Fibroblast of skin of left biceps (primary cell): ENCODE measurements around the gene TAOK1.
"Not testable (repeated sequence)": the region's sequence is repeated elsewhere in the genome, so short reads cannot be mapped to it uniquely, and the experiment has no call there.

Experiments used
- DNase-seq, 2 experiments: peaks; one replicate each; pipeline ENCODE4 v3.0.0-alpha.2; 2013; ENCODE audit warnings: low read depth in 2 of 2

Gene TAOK1

DNA sequence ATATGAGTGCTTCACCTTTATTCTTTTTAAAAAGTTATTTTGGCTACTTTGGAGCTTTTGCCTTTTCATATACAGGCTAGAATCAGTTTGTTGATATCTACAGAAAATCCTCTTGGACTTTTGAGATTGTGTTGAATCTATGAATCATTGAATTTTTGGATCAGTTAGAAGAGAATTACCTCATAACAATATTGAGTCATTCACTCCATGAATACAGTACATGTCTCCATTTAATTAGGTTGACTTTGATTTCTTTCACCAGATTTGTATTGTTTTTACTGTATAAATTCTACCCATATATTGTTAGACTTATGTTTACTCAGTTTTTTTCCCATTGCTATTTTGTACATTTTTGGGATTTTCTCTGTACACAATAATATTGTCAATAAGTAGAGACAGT, 54.4 kb downstream of the TAOK1 start:
- DNase-seq, result peak; percentile 8 to 9

GRCh38 chr17:29445844-29446243, 55.7 kb downstream of the TAOK1 start:
- DNase-seq, result no peak

- no peak for DNase-seq
Measured at GRCh38 chr17:29449865-29450671, 59.9 kb downstream of the TAOK1 start.

GRCh38 chr17:29451121-29451742, 61.1 kb downstream of the TAOK1 start:
- DNase-seq, result no peak

DNA sequence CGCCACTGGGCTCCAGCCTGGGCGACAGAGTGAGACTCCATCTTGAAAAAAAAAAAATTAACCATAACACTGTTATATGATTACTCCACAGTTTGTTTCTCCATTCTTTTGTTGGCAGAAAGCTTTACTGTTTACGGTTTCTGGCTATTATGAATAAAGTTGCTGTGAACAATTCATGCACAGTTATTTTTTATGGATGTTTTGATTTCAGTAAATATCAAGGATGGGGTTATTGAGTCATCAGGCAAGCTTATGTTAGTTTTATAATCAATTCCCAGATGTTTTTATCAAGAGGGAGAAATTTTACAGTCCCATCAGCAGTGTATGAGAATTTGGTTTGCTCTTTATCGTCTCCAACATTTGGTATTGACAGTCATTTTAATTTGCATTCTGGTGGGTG, 67.9 kb downstream of the TAOK1 start:
- no peak for DNase-seq

DNA sequence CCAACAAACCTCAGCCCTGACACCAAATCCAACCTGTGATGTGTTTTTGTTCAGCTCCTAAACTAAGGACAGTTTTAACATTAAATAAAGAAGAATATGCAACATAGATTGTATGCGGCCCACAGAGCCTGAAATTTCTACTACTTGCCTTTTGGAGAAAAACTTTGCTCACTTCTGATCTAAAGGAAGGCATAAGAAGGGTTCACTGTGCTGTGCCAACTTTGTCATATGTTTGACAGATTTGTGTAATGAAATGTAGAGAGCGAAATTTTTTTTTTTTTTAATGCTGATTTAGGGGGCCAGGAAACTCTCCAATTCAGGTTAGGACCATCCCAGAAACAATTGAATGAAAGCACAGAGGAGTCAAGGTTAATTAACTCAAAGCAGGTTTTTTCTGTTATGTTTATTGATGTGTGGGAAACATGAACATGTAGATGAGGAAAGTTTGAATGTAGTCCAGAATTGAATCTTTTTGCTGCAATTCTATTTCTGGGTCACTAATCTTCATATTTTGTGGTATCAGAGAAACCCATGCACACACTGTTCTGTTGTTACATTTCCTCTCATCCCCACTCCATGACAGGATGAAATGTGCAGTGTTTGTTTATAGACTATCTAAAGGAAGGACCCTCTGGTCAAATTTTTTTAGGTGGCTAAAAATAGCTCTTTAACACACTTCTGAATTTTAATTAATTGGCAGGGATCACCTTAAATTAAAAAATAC, 71.5 kb downstream of the TAOK1 start:
- DNase-seq, result no peak

DNA sequence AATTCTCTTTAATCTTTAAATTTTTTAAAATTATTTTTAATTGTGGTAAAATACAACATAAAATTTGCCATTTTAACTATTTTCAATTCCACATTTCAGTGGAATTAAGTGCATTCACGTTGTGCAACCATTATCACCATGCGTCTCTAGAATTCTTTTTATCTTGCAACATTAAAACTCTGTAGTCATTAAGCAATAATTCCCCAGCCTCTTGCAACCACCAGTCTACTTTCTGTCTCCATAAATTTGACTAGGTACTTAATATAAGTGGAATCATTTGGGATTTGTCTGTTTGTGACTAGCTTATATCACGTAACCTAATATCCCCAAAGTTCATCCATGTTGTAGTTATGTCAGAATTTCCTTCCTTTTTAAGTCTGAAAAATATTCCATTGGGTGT, 79.1 kb downstream of the TAOK1 start:
- DNase-seq, result no peak

- not testable (repeated sequence) for DNase-seq
Measured at GRCh38 chr17:29473437-29473836, 83.3 kb downstream of the TAOK1 start.

DNA sequence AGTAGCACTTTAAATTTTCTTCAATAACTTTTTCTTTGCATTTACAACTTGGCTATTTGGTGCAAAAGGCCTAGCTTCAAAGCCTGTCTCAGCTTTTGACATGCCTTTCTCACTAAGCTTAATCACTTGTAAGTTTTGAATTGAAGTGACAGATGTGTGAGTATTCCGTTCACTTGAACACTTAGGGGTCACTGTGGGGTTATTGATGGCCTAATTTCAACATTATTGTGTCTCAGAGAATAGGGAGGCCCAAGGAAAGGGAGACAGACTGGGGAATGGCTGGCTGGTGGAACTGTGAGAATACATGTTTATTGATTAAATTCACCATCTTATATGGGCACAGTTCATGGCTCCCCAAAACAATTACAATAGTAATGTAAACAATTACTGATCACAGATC, 84.1 kb downstream of the TAOK1 start:
- no peak for DNase-seq

GRCh38 chr17:29475891-29476290, 85.7 kb downstream of the TAOK1 start:
- no peak for DNase-seq

DNA sequence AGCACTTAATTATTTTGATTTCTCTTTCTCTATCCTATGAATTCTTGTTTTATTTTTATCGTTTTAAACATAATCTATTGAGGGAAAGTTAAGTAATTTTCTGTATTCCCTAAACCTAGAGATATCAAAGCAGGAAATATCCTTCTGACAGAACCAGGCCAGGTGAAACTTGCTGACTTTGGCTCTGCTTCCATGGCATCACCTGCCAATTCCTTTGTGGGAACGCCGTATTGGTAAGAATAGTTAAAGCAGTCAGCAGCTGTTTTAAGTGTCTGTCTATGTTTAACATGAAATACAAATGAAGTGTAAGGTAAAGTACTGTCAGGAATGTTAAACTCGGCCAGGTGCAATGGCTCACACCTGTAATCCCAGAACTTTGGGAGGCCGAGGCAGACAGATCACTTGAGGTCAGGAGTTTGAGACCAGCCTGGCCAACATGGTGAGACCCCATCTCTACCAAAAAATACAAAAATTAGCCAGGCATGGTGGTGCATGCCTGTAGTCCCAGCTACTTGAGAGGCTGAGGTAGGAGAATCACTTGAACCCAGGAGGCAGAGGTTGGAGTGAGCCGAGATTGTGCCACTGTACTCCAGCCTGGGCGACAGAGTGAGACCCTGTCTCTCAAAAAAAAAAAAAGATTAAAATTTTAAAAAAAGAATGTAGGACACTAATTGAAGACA, 90.2 kb downstream of the TAOK1 start:
- DNase-seq, result not testable (repeated sequence)

GRCh38 chr17:29483503-29483902, 93.3 kb downstream of the TAOK1 start:
- DNase-seq, result no peak

- DNase-seq, result peak; percentile 6 to 12
Measured at GRCh38 chr17:29495011-29495410, 104.8 kb downstream of the TAOK1 start.

DNA sequence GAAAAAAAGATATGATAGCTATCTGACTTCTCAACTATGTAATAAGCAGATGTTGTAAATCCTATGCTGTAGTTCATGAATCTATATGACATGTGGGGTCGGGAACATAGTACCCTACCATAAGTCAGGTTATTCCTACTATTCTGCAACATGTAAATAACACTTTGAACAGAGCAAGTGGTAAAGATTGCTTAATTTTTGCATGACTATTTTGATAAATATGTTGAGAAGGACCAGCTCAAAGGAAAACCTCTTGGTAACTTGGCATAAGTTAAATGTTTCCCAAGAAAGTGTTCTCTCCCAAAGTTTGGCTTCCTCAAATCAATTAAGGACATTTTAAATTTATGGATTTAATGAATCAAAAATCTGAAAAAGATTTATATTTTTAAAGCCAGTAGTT, 114.5 kb downstream of the TAOK1 start:
- no peak for DNase-seq

- DNase-seq, result no peak
Measured at GRCh38 chr17:29505836-29506235, 115.7 kb downstream of the TAOK1 start.

DNA sequence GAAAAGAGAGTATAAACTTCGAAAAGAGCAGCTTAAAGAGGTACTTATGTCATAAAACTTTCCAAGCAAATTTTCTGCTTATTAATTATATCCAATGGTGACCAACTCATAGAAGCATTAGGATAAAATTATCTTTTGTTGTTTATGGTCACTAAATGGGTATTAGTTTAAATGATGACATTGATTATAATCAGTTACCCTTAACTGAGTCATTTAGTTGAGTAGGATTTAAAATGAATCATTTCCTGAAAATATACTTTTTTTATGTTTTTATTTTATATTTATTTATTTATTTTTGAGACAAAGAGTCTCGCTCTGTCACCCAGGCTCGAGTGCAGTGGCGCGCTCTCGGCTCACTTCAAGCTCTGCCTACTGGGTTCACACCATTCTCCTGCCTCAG, 120.8 kb downstream of the TAOK1 start:
- DNase-seq, result no peak

GRCh38 chr17:29514792-29515191, 124.6 kb downstream of the TAOK1 start:
- peak; percentile 26 for DNase-seq

DNA sequence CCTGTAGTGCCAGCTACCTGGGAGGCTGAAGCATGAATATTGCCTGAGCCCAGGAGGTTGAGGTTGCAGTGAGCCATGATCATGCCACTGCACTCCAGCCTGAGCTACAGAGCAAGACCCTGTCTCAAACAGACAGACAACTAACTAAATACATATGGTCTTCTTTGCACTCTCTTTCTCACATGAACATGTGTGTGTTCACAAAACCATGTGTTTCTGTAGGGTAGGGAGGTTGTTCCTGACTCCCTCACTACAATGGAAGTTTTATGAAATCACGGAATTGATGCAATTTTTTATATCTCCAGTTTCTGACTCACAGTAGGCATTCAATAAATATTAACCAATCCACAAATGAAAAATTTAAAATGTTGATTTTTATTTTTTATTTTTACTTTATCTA, 128.2 kb downstream of the TAOK1 start:
- DNase-seq, result no peak

GRCh38 chr17:29524692-29525091, 134.5 kb downstream of the TAOK1 start:
- DNase-seq, result no peak

DNA sequence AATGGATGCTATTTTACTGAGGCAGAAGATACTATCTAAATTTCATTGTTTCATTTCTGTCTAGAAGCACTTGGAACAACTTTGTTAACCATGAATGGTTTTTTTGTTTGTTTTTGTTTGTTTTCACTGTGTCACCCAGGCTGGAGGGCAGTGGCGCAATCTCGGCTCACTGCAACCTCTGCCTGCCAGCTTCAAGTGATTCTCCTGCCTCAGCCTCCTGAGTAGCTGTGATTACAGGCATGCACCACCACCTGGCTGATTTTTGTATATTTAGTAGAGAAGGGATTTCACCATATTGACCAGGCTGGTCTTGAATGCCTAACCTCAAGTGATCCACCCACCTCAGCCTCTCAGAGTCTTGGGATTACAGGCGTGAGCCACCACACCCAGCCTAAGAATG, 136.2 kb downstream of the TAOK1 start:
- DNase-seq, result no peak

- no peak for DNase-seq
Measured at GRCh38 chr17:29533976-29534375, 143.8 kb downstream of the TAOK1 start.

DNA sequence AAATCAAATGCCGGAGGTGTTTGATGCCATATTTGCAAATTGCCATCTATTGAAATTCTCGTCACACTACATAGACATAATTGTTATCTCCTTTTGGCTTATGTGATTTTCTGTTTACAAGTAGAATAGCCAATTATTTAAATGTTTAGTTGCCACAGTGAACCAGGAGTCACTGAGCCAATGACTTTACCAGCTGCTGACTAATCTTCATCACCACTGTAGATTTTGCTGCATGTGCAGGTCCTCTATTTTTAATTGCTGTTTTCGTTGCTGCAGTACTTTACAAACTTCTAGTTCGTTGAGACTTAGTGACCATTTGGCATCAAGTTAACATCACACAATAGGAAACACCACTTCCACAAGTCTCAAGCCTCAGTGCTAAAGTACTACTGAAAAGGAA, 153.9 kb downstream of the TAOK1 start:
- DNase-seq, result no peak
